Motor neuron (in vitro differentiated cells): ENCODE results near the gene MDM1. TPM values are rescaled to one million over a fixed set of nuclear protein-coding genes. Genes with fewer than 3 reads are reported as not detected.

Experiments
- ATAC-seq, 8 experiments: fragments of 200-7000 bp; cut with Tn5 transposase; replicated peaks in 6 of 8; 2 replicates each; pipeline ENCODE4 v1.8.0; 2021; ENCODE audit warnings: mild to moderate bottlenecking in 8 of 8, moderate library complexity in 8 of 8
- H3K27ac ChIP-seq, 2 donors: fragments of 250-450 bp; sonication (Bioruptor Pico); 2 replicates each; pipeline ENCODE4 v1.9.0; 2021; ENCODE audit warnings: antibody characterized with exemption in 2 of 2, mild to moderate bottlenecking in 2 of 2, moderate library complexity in 1 of 2
- H3K4me1 ChIP-seq, 2 donors: fragments of 250-450 bp; sonication (Bioruptor Pico); replicated peaks in 1 of 2; 2 replicates each; pipeline ENCODE4 v1.6.1; 2021; ENCODE audit warnings: antibody characterized with exemption in 2 of 2, mild to moderate bottlenecking in 2 of 2, moderate library complexity in 1 of 2
- H3K4me3 ChIP-seq, 5 donors: fragments of 250-450 bp; sonication (Bioruptor Pico); 2 replicates each; pipeline ENCODE4 v1.9.0; 2021; ENCODE audit warnings: antibody characterized with exemption in 5 of 5, mild to moderate bottlenecking in 5 of 5, moderate library complexity in 4 of 5
- WGBS, 10 experiments: fragments of 450-650 bp; shearing (Covaris generic); methylation state at CpG; one replicate each; pipeline ENCODE4 v1.0.0; 2022; 5-methylcytosine and 5-hydroxymethylcytosine counted together
- in situ Hi-C, 9 experiments: fragments of 400-800 bp; cut with MboI; loops; one replicate each; pipeline ENCODE4 v1.15.0; 2021; ENCODE audit warnings: low sequenced_read_pairs in 9 of 9, low pct_unique_long_range_greater_than_20kb in 2 of 9; ENCODE audit not compliant: unreplicated experiment in 9 of 9
- total RNA-seq, 8 experiments: library from RNA; unstranded; fragments of 300-600 nt; gene quantifications; 2 replicates each; pipeline versions ENCODE4 v1.2.3 to v1.2.4, GENCODE V29; 2022

Gene MDM1
- total RNA-seq, 8 experiments from 2014 or later = 7.9 to 22.9 (median 12.1) TPM

DNA sequence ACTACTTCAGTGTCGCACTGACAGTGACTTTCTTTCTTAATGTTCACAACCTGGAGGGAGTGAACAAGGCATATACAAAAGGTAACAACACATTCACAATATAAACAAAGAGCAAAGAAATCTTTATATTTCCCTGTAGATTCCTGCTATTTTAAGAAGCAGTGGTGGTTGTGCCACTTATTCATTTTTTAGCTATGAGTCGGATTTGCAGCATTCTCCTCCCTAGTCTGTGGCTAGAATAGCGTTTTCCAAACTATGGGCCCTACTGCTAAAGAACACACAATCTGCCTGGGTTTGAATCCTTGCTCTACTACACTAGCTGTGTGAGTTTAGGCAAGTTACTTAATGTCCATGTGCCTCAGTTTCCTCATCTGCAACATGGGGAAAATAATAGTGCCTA, 18.6 kb upstream of the MDM1 start:
- no peak for ATAC-seq
- 70 to 100% (median 88%) methylated on average over 1 to 3 of the region's 3 CpGs; no CpG with 5 or more reads in 1 of the 10 experiments for WGBS, 10 experiments
- no peak overlapping the region for H3K4me3 ChIP-seq
- peaks cover 7 to 19% of the 10 kb centered on the region in 2 donors for H3K4me1 ChIP-seq
- in situ Hi-C loops = loop anchor here in 3 of 9 experiments (25.0 kb wide), 2 partner anchors 262 to 337 kb away; partner anchors contain the start of genes RAP1B (in 2 of the 3) and NUP107 (in 1 of the 3)
- H3K27ac ChIP-seq = no peak overlapping the region

DNA sequence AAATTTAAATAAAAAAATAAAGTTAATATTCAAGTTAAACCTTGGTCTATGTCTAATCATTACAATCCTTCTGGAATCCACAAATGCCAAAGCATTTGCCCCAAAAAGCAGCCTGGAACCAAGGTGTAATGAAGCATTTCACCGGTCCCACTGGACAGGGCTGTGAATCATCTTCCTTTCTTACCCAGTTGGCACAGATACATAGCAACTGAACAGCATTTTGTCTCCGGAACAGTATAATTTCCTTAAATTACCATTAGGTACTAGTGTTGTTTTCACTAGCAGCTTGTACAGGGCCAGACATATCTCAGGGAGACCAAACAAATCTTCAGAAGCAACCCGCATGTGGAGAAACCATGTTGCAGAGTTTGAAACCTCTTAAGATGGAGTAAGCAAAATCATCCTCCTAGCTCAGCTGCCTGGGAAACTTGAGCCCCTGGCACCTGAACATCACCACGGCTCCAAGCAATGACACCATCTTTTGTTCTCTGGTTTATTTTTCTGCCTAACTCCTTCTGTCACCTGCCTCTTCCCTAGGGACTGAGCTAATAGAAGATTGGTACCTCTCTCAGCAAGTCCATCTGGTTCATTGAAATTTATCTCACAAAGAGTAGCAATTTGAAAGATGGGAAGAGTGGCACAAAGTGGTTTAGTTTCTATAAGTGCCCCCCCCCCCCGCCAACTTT, 17.9 kb upstream of the MDM1 start:
- H3K4me3 ChIP-seq = no peak overlapping the region
- no peak overlapping the region for H3K27ac ChIP-seq
- ATAC-seq = no peak
- H3K4me1 ChIP-seq = peaks cover 6 to 13% of the 10 kb centered on the region in 2 donors
- 56 to 93% (median 80%) methylated on average over 1 to 5 of the region's 5 CpGs; no CpG with 5 or more reads in 1 of the 10 experiments for WGBS, 10 experiments
- in situ Hi-C loops = loop anchor here in 4 of 9 experiments (10.0 to 25.0 kb wide), 3 partner anchors 262 to 337 kb away; partner anchors contain the start of genes NUP107 (in 2 of the 4) and RAP1B (in 2 of the 4)

DNA sequence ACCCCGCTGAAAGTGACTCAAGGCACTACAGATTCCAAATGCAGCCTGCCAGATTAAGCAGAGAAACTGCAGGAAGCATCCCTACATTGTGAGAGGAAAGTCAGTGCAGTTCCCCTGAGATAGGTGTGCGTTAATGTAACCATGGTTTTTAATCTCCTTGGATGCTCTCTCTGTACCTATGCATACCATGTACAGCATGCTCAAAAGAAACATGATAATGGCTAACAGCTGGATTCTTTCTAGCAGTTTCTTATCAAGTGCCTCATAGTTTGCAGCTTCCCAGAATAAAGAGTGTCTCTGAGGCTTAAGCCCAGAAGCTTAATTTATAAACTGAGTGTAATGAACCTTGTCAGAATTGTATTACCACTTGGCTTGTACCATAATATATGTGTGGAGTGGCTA, 17.1 kb upstream of the MDM1 start:
- no peak overlapping the region for H3K27ac ChIP-seq
- H3K4me3 ChIP-seq = no peak overlapping the region
- in situ Hi-C loops = loop anchor here in 2 of 9 experiments (10.0 to 25.0 kb wide), 2 partner anchors 306 to 338 kb away; partner anchors contain the start of gene NUP107 (in 1 of the 2)
- WGBS, 10 experiments = 0 to 100% (median 40%) methylated on average over 1 to 2 of the region's 2 CpGs; no CpG with 5 or more reads in 3 of the 10 experiments
- peak in 3 of 8 experiments; percentile 13 to 37 (median 14) for ATAC-seq
- peaks cover 0 to 11% of the 10 kb centered on the region in 2 donors for H3K4me1 ChIP-seq

DNA sequence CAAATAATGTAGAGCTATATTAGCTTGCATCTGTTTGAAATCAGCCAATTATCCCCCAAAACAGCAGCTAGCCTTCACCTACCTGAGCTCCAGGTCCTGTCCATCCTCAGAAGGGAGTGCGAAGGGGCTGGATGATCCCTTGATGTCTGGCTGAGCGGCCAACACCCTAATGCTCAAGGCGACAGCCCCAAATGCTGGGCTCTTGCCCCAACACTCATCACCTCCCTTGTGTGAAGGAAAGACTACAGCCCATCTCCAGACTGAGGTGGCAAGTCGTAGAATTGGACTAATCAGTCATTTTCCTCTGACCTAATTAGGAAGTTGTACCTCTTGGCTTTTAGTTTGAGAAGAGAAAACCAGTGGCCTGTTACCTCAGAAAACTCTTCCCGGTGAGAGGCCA, 16.3 kb upstream of the MDM1 start:
- Histone ChIP-seq H3K4me1 (peaks cover 0 to 11% of the 10 kb centered on the region in 2 donors), H3K4me3 (no peak overlapping the region), H3K27ac (no peak overlapping the region)
- 50 to 100% (median 80%) methylated on average over 1 to 5 of the region's 5 CpGs; no CpG with 5 or more reads in 1 of the 10 experiments for WGBS, 10 experiments
- no peak for ATAC-seq
- in situ Hi-C loops = loop anchor here in 2 of 9 experiments (10.0 to 25.0 kb wide), 2 partner anchors 306 to 339 kb away; partner anchors contain the start of gene NUP107 (in 1 of the 2)

DNA sequence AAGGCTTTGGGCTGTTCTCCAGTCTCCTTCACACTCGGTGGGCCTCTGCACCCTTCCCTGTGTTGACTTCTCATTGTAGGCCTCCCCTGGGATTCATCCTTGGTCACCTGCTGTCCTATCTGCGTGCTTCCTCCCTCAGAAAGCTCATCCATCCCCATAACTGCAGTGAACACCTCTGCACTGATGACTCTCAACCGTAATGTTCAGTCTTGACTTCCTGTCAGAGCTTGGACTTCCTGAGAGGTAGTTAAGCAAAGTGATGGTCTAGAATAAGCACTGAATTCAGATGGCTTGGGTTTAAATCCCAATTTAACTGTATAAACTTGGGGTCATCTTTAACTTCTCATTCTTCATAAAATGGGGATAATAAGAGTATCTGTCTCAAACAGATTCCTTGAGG, 13.6 kb upstream of the MDM1 start:
- WGBS, 10 experiments = 58 to 100% (median 80%) methylated on average over 1 to 3 of the region's 3 CpGs; no CpG with 5 or more reads in 5 of the 10 experiments
- Histone ChIP-seq H3K27ac (no peak overlapping the region), H3K4me3 (no peak overlapping the region), H3K4me1 (peaks cover 0 to 11% of the 10 kb centered on the region in 2 donors)
- no peak for ATAC-seq
- in situ Hi-C loops = loop anchor here in 2 of 9 experiments (10.0 to 25.0 kb wide), 2 partner anchors 309 to 342 kb away; partner anchors contain the start of gene NUP107 (in 1 of the 2)

DNA sequence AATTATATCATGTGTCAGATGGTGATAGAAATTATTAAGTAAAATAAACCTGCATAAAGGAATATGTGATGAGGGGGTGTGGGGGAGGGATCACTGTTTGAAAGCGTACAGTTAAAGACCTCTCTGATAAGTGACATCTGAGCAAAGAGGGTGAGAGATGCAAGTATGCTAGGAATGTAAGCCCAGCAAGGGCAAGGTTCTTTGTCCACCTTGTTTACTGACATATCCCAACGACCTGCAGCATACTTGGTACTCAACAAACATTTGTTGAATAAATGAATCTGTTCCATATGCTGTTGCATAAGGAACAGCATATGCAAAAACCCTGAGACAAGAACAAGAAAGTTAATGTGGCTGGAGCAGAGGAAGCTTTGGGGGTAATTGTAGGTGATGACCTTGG, 12.0 kb upstream of the MDM1 start:
- Histone ChIP-seq H3K27ac (no peak overlapping the region), H3K4me1 (peaks cover 0 to 4% of the 10 kb centered on the region in 2 donors), H3K4me3 (no peak overlapping the region)
- 8 to 100% (median 57%) methylated on average over 1 to 2 of the region's 2 CpGs for WGBS, 10 experiments
- in situ Hi-C loops = loop anchor here in 2 of 9 experiments (10.0 to 25.0 kb wide), 2 partner anchors 311 to 343 kb away; partner anchors contain the start of gene NUP107 (in 1 of the 2)
- peak in 1 of 8 experiments; percentile 44 for ATAC-seq

DNA sequence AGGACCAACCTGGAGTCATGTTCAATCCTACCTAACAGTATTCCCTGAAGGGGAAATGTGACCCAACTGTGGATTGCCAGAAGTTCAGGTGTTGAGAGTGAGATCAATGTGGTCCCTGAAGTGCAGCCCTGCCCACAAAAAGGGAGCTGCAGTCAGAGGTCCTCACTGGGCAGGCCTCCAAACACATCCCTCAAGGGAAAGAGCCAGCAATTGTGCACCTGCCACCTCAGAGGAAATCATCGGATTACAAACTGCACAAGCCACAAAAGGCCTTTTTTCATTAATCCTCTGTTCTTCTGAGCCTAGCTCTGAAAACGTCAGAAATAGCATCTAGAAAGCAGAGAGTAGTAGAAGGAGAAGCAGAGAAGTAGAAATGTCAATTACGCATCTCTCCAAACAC, 10.8 kb upstream of the MDM1 start:
- Histone ChIP-seq H3K4me1 (no peaks in the 10 kb centered on the region), H3K4me3 (no peak overlapping the region), H3K27ac (no peak overlapping the region)
- 50 to 100% (median 62%) methylated on average over 1 to 3 of the region's 3 CpGs; no CpG with 5 or more reads in 2 of the 10 experiments for WGBS, 10 experiments
- in situ Hi-C loops = loop anchor here in 2 of 9 experiments (10.0 to 25.0 kb wide), 2 partner anchors 312 to 344 kb away; partner anchors contain the start of gene NUP107 (in 1 of the 2)
- peak in 1 of 8 experiments; percentile 16 for ATAC-seq

DNA sequence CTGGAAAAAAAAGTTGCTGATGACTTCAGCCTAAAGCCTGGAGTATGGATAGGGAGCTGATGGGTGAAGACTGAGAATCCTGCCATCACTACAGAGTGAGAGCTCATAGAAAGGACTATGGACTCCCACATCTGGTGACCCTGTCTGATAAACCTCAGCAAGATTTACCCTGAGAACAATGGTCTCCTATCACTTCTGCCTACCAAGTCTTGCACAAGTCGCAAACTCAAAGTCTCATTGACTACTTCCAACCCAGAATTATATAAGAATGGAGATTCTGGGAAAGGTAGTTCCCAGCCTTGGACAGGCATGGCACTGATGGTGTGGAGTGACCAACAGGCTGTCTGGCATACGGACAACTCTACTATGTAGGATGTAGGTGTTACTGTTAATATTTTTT, 9.7 kb upstream of the MDM1 start:
- no peak for ATAC-seq

DNA sequence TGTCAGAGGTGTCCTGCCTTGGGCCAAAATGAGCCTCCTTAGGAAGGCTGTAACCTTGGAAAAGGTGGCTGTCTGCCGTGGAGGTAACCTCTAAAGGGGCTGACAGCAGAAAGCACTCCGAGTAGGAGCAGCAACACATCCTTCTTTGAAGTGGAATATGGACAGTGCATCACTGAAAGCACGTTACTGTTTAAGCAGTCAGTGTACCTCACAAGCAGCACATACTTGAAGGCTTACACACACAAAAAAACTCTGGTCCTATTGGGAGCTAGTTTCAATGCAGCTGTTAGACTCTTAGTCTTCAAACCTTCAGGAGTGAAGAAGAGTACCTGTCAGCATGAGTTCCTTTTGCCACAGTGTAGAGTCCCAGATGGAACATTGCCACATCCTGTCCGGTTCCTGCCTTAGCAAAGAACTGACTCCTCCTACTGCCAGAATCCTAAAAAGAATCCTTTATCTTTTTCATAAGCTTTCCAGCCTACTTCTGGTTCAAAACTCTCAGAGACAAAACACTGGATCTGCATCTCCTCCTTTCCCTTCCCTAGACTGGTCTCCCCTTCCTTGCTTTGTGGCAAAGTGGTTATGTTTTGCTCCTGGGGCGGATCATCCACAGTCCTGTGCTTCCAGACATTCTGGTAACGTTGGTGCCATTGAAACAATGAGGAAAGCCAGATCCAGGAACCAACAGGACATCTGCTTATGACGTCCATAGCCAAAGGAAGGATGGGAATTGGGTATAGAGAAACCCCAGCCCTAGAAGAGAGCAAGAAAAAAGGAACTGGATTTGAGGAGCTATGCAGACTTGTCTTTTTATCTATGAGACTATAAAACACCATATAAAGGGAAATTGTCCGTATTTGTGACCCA, 8.5 kb upstream of the MDM1 start:
- Histone ChIP-seq H3K4me1 (no peaks in the 10 kb centered on the region), H3K4me3 (no peak overlapping the region), H3K27ac (no peak overlapping the region)
- in situ Hi-C loops = loop anchor here in 2 of 9 experiments (10.0 to 25.0 kb wide), 2 partner anchors 314 to 347 kb away; partner anchors contain the start of gene NUP107 (in 1 of the 2)
- ATAC-seq = no peak
- WGBS, 10 experiments = 31 to 93% (median 67%) methylated on average over 3 to 7 of the region's 8 CpGs; no CpG with 5 or more reads in 2 of the 10 experiments

More for the DNA sequence above, 9.7 kb upstream of the MDM1 start:
- H3K4me1 ChIP-seq = no peaks in the 10 kb centered on the region
- 83 to 100% (median 88%) methylated on average over 1 to 2 of the region's 2 CpGs; no CpG with 5 or more reads in 5 of the 10 experiments for WGBS, 10 experiments
- H3K4me3 ChIP-seq = no peak overlapping the region
- no peak overlapping the region for H3K27ac ChIP-seq
- in situ Hi-C loops = loop anchor here in 2 of 9 experiments (10.0 to 25.0 kb wide), 2 partner anchors 313 to 345 kb away; partner anchors contain the start of gene NUP107 (in 1 of the 2)

DNA sequence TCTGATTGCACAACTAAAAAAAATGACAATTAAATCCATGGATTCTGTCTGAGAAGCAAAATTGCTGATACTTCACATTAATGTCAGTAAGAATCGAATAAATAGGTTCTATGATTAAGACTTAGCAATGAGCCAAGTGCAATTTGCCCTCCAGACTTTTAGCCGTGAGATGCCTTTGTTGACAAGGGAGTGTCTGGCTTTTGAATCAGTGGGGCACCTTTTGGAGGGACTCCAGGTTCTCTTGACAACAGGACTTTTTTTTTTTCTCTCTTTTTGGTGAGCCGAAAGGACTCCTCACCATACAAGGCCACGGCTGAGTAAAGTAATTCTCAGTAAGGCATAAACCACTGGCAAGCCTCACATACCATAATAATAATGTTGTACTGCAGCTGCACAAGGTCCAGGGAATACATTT, 4.7 kb upstream of the MDM1 start:
- ATAC-seq = no peak
- in situ Hi-C loops = loop anchor here in 1 of 9 experiments (25.0 kb wide), 1 partner anchor 350 kb away; the partner anchor contains the start of gene NUP107
- no peak overlapping the region for H3K27ac ChIP-seq
- 20 to 100% (median 52%) methylated on average over 2 to 4 of the region's 4 CpGs; no CpG with 5 or more reads in 2 of the 10 experiments for WGBS, 10 experiments
- H3K4me3 ChIP-seq = no peak overlapping the region
- peaks cover 0 to 3% of the 10 kb centered on the region in 2 donors for H3K4me1 ChIP-seq

DNA sequence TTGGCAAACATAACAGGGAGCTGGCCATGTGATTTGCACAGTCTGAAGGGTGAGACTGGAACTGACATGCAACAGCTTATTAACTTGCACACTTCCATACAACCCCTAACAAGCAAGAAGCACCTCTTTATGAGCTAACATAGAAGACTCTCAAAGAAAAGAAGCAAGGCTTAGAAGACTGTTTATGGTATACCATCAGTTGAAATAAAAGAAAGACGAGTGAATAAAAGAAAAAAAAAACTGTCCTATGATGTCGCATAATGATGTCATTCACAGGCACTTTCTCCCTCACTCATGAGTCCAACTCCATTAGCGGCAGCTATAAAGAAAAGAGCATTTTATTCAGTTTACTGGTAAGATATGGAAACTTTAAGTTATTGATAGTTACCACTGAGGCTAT, 3.3 kb upstream of the MDM1 start:
- in situ Hi-C loops = loop anchor here in 1 of 9 experiments (25.0 kb wide), 1 partner anchor 352 kb away; the partner anchor contains the start of gene NUP107
- Histone ChIP-seq H3K27ac (no peak overlapping the region), H3K4me3 (no peak overlapping the region), H3K4me1 (peaks cover 0 to 11% of the 10 kb centered on the region in 2 donors)
- 56 to 100% (median 84%) methylated on average over 1 to 3 of the region's 3 CpGs; no CpG with 5 or more reads in 1 of the 10 experiments for WGBS, 10 experiments
- no peak for ATAC-seq

DNA sequence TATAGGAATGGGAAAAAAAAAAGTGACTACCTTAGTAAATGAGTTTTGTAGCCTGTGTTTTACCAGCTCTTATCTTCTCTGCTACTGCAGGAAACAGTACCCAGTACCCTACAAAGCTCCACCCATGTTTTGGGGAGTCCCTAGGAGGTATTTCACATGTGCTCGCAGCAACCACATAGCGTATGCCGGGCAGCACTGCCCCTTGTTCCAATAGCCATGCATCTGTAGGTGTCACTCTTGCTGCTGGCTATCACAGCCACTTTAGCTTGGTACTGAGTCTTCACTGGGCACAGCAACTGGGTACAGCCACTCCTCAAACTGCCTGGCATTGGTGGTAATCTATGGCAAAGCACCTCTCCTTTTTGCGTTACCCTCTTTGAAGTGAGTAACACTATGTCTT, 2.0 kb upstream of the MDM1 start:
- no peak overlapping the region for H3K27ac ChIP-seq
- peaks cover 0 to 11% of the 10 kb centered on the region in 2 donors for H3K4me1 ChIP-seq
- WGBS, 10 experiments = 24 to 80% (median 65%) methylated on average over 1 to 4 of the region's 4 CpGs; no CpG with 5 or more reads in 4 of the 10 experiments
- in situ Hi-C loops = loop anchor here in 1 of 9 experiments (25.0 kb wide), 1 partner anchor 353 kb away; the partner anchor contains the start of gene NUP107
- ATAC-seq = no peak
- no peak overlapping the region for H3K4me3 ChIP-seq
